WTC11 (cell line): ENCODE measurements around the gene AK8.

Source experiments
- CTCF ChIP-seq: fragments of 200-600 bp; IDR thresholded peaks from 2 replicates; pipeline ENCODE4 v1.8.0; 2022; ENCODE audit warnings: antibody characterized with exemption
- IRF2 ChIP-seq: sonication (generic); formaldehyde crosslinking; IDR thresholded peaks from 2 replicates; pipeline ENCODE4 v1.8.0; 2022; ENCODE audit warnings: low read depth, missing genetic modification reagents, borderline replicate concordance
- JUN ChIP-seq: sonication (generic); formaldehyde crosslinking; IDR thresholded peaks from 2 replicates; pipeline ENCODE4 v1.8.0; 2023; ENCODE audit warnings: mild to moderate bottlenecking, missing genetic modification reagents
- MXD4 ChIP-seq: fragments of 250-450 bp; sonication (Bioruptor Pico); IDR thresholded peaks from 2 replicates; pipeline ENCODE4 v1.8.0; 2021; ENCODE audit warnings: mild to moderate bottlenecking, moderate library complexity, borderline replicate concordance
- PREB ChIP-seq: sonication (generic); formaldehyde crosslinking; IDR thresholded peaks from 2 replicates; pipeline ENCODE4 v1.8.1; 2022; ENCODE audit warnings: mild to moderate bottlenecking, missing genetic modification reagents, moderate library complexity, borderline replicate concordance
- STAT6 ChIP-seq: sonication (generic); formaldehyde crosslinking; conservative IDR thresholded peaks from 2 replicates; pipeline ENCODE4 v1.8.1; 2023; ENCODE audit warnings: mild to moderate bottlenecking, low read depth, missing genetic modification reagents, moderate library complexity
- TCF7 ChIP-seq: sonication (generic); formaldehyde crosslinking; IDR thresholded peaks from 2 replicates; pipeline ENCODE4 v1.8.0; 2022; ENCODE audit warnings: mild to moderate bottlenecking, low read depth, missing genetic modification reagents, moderate library complexity

GRCh38 chr9:132756214-132756845, 121.8 kb downstream of the AK8 start:
- TF ChIP-seq MXD4 (CRISPR knock-in tag), result no peak
- no peak for TF ChIP-seq CTCF
- TF ChIP-seq IRF2 (CRISPR knock-in tag), result no peak
- TF ChIP-seq JUN (CRISPR knock-in tag), result no peak
- no peak for TF ChIP-seq STAT6
- TF ChIP-seq TCF7 (CRISPR knock-in tag), result no peak
- no peak for TF ChIP-seq PREB (CRISPR knock-in tag)
